HEK293T (cell line): ENCODE measurements around the gene ZFP37.

Experiments used
- CTCF ChIA-PET: fragments of 350-600 bp; formaldehyde crosslinking; extraction: SDS; loops from one replicate; lab custom pipeline; 2021; ENCODE audit warnings: antibody characterized with exemption, inconsistent platforms; lab: Yijun Ruan, JAX
- POLR2A ChIA-PET: fragments of 350-600 bp; formaldehyde crosslinking; extraction: SDS; loops from one replicate; lab custom pipeline; 2020; ENCODE audit warnings: antibody characterized with exemption, inconsistent platforms; lab: Yijun Ruan, JAX
- DNase-seq: peaks from one replicate; pipeline ENCODE4 v3.0.0; 2012; ENCODE audit warnings: mixed read lengths; ENCODE audit errors: extremely low spot score
- ARNT ChIP-seq: fragments of 450-650 bp; IDR thresholded peaks from 2 replicates; pipeline ENCODE4 v1.6.1; 2017; ENCODE audit warnings: mild to moderate bottlenecking
- BHLHE40 ChIP-seq: fragments of 450-650 bp; IDR thresholded peaks from 2 replicates; pipeline ENCODE4 v1.6.1; 2016; ENCODE audit warnings: mild to moderate bottlenecking, moderate library complexity, borderline replicate concordance
- CTBP1 ChIP-seq: fragments of 450-650 bp; IDR thresholded peaks from 2 replicates; pipeline ENCODE4 v1.6.1; 2016; ENCODE audit warnings: borderline replicate concordance
- ELF4 ChIP-seq: fragments of 450-650 bp; IDR thresholded peaks from 2 replicates; pipeline ENCODE4 v1.6.1; 2017; ENCODE audit warnings: antibody characterized with exemption
- FOXA1 ChIP-seq: fragments of 450-650 bp; IDR thresholded peaks from 2 replicates; pipeline ENCODE4 v1.6.1; 2016; ENCODE audit warnings: mild to moderate bottlenecking
- FOXK2 ChIP-seq: fragments of 450-650 bp; IDR thresholded peaks from 2 replicates; pipeline ENCODE4 v1.6.1; 2016; ENCODE audit warnings: mild to moderate bottlenecking
- FOXM1 ChIP-seq: fragments of 450-650 bp; IDR thresholded peaks from 2 replicates; pipeline ENCODE4 v1.6.1; 2017; ENCODE audit warnings: mild to moderate bottlenecking, borderline replicate concordance
- HDGF ChIP-seq: fragments of 450-650 bp; IDR thresholded peaks from 2 replicates; pipeline ENCODE4 v1.6.1; 2017; ENCODE audit warnings: antibody characterized with exemption, borderline replicate concordance
- L3MBTL2 ChIP-seq: fragments of 450-650 bp; conservative IDR thresholded peaks from 2 replicates; pipeline ENCODE4 v1.6.1; 2016; ENCODE audit warnings: mild to moderate bottlenecking
- LEF1 ChIP-seq: fragments of 450-650 bp; IDR thresholded peaks from 2 replicates; pipeline ENCODE4 v1.6.1; 2017; ENCODE audit warnings: mild to moderate bottlenecking, borderline replicate concordance
- NFRKB ChIP-seq: fragments of 450-650 bp; IDR thresholded peaks from 2 replicates; pipeline ENCODE4 v1.6.1; 2016; ENCODE audit warnings: mild to moderate bottlenecking, moderate library complexity
- PKNOX1 ChIP-seq: fragments of 450-650 bp; IDR thresholded peaks from 2 replicates; pipeline ENCODE4 v1.6.1; 2016
- SP1 ChIP-seq: fragments of 450-650 bp; IDR thresholded peaks from 2 replicates; pipeline ENCODE4 v1.6.1; 2017
- SUZ12 ChIP-seq: fragments of 450-650 bp; IDR thresholded peaks from 2 replicates; pipeline ENCODE4 v1.6.1; 2016; ENCODE audit warnings: mild to moderate bottlenecking
- TARDBP ChIP-seq: fragments of 450-650 bp; IDR thresholded peaks from 2 replicates; pipeline ENCODE4 v1.6.1; 2016
- ZNF384 ChIP-seq: fragments of 450-650 bp; IDR thresholded peaks from 2 replicates; pipeline ENCODE4 v1.6.1; 2016

The ZFP37 gene

GRCh38 chr9:113057193-113057592 lies 669 bp upstream of the ZFP37 start:
- TF ChIP-seq SP1, result no peak
- TF ChIP-seq ZNF384, result no peak
- TF ChIP-seq CTBP1, result no peak
- no peak for TF ChIP-seq LEF1
- no peak for TF ChIP-seq L3MBTL2
- TF ChIP-seq BHLHE40, result no peak
- TF ChIP-seq FOXM1, result no peak
- no peak for TF ChIP-seq TARDBP
- no peak for TF ChIP-seq ELF4
- CTCF ChIA-PET, result no interaction called here
- POLR2A ChIA-PET, result interaction anchor here (1.1 kb wide), 1 partner anchor 94 kb away, joined by 3 read pairs; no protein-coding TSS in a partner anchor
- DNase-seq, result no peak

GRCh38 chr9:113042884-113043657 lies 13.5 kb downstream of the ZFP37 start:
- no peak for TF ChIP-seq L3MBTL2
- TF ChIP-seq FOXA1, result no peak
- TF ChIP-seq BHLHE40, result no peak
- TF ChIP-seq TARDBP, result no peak
- TF ChIP-seq NFRKB, result no peak
- no peak for TF ChIP-seq FOXM1
- CTCF ChIA-PET, result no interaction called here
- POLR2A ChIA-PET, result no interaction called here
- no peak for DNase-seq

DNA sequence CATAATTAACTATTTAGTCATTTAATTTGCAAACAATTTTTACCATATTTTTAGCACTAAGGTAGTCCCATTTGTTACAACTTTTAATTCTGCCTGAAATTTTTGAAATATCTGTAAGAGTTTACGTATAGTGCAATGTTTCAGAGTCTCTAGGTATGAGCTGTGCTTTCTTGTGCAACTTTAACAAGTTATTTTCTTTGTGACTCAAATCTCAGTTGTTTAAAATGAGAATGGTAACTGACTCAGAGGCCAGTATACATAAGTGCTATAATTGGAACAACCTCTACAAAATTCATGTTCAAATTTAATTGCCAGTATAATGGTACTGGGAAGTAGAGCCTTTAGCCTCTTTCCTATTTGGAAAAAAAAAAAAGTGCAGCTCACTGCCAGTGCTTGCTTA lies 30.3 kb downstream of the ZFP37 start:
- ChIA-PET POLR2A (no interaction called here), CTCF (no interaction called here)
- no peak for DNase-seq
- TF ChIP-seq BHLHE40 (no peak), L3MBTL2 (no peak), FOXM1 (no peak), ARNT (no peak), ELF4 (no peak), CTBP1 (no peak), FOXA1 (no peak), NFRKB (no peak)

- TF ChIP-seq PKNOX1 (no peak), FOXM1 (no peak), SP1 (no peak), CTBP1 (no peak)
- CTCF ChIA-PET, result no interaction called here
- POLR2A ChIA-PET, result no interaction called here
- no peak for DNase-seq
Observed at GRCh38 chr9:113018247-113018646, 38.3 kb downstream of the ZFP37 start.

- ChIA-PET CTCF (no interaction called here), POLR2A (interaction anchor here (0.7 kb wide), 1 partner anchor 57 kb away, joined by 3 read pairs; no protein-coding TSS in a partner anchor)
- TF ChIP-seq L3MBTL2 (no peak), SP1 (no peak), BHLHE40 (no peak), ARNT (no peak), LEF1 (no peak), FOXK2 (no peak), HDGF (no peak), SUZ12 (no peak), FOXA1 (no peak), NFRKB (no peak), ZNF384 (no peak), FOXM1 (no peak), ELF4 (no peak), CTBP1 (no peak), PKNOX1 (no peak), TARDBP (no peak)
- no peak for DNase-seq
Observed at GRCh38 chr9:113012492-113012891, 44.0 kb downstream of the ZFP37 start.

DNA sequence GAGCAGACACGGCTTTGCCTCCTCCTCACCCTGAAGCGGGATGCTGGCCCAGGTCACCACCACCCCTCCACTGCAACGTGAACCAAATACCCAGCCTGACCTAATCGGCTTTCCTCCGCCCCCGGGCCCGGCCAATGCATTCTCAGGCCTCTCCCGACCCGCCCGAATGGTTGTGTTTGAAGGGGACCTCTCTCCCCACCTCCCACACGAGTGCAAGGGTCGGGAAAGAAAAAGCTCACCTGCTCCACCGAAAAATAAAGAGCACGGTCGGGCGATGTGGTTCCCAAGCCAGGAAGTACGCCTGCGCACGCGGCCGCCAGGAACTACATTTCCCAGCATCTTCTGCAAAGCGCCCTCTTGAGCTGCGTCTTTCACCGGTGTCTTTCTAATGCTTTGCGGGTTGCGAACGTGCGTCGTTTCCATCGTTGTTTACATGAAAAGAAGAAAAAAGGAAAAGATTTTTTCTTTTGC lies 44.6 kb downstream of the ZFP37 start, which contains the start of gene ZNF883:
TSS of gene ZNF883 (minus strand) at position 282 of the 471 bp plus-strand sequence.
- POLR2A ChIA-PET, result interaction anchor here (0.7 kb wide), 1 partner anchor 57 kb away, joined by 3 read pairs; no protein-coding TSS in a partner anchor
- TF ChIP-seq SP1 (no peak), PKNOX1 (no peak), NFRKB (no peak), SUZ12 (no peak), HDGF (no peak), BHLHE40 (no peak), ELF4 (no peak), L3MBTL2 (peak; percentile 55)
- DNase-seq, result peak; percentile 44
- CTCF ChIA-PET, result no interaction called here
